CD4-positive, alpha-beta T cell treated with Interleukin-10 for 1 hour (primary cell): Measurements from ENCODE around the gene DIAPH2.
"Not testable (repeated sequence)": the region's sequence is repeated elsewhere in the genome, so short reads cannot be mapped to it uniquely, and the experiment has no call there.

ENCODE experiments used
- DNase-seq: peaks from one replicate; pipeline ENCODE4 v3.0.0-alpha.2; 2020

Gene DIAPH2

GRCh38 chrX:96834137-96834536 is 149.5 kb downstream of the DIAPH2 start:
- no peak for DNase-seq

DNA sequence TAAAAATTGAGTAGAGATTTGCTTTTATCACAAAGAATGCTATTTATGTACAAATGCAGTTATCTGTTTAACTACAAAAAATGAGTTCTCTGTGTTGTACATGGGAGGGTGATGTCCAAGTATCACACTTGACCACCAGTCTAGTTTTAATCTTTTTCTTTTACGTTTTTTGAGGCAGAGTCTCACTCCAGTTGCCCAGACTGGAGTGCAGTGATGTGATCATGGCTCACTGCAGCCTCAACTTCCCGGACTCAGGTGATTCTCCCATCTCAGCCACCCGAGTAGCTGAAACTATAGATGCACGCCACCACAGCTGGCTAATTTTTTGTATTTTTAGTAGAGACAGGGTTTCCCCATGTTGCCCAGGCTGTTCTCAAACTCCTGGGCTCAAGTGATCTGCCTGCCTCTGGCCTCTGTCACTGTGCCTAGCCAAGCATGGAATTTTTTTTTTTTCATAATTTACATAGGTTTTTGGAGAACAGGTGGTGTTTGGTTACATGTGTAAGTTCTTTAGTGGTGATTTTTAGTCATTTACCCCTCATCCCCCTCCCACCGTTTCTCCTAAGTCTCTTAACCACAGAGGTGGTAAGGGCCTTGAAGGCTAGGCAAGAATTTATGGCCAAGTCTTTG is 151.1 kb downstream of the DIAPH2 start:
- DNase-seq = no peak

DNA sequence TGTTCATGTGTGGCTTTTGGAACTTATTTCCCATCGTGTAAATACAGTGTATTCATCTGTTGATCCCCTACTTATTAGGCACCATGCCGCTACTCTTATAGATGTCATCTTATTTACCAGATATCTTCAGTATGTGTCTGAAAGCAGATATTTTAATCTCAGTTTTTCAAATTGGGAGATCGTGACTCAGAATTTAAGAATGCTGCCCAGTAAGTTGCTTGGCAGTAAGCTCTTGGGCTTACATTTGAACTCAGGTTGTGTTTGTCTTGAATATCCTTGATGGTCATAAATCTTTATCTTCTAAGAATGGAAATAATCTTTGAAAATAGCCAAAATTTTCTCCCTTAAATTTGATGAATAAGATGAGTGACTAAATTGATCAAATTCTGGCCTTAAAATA is 153.2 kb downstream of the DIAPH2 start:
- no peak for DNase-seq

DNA sequence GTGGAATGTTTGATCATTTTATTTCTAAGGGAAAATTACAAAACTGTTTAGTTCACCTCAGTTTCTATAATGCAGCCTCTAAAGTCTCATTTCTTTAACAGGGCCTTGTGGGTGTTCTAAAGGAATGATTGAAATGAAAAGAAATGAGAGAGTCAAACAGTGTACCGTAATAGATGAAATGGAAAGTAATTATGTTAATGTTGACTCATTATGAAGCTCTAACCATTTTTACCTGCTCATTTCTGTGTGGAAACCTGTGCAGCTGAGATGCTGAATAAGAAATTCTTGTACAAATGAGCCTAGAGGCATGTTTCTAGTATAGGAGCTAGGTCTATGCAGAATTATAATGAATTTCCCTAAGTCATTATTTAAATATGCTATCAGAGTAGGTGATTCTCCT is 153.9 kb downstream of the DIAPH2 start:
- DNase-seq = no peak

GRCh38 chrX:96841325-96841724 is 156.7 kb downstream of the DIAPH2 start:
- no peak for DNase-seq

DNA sequence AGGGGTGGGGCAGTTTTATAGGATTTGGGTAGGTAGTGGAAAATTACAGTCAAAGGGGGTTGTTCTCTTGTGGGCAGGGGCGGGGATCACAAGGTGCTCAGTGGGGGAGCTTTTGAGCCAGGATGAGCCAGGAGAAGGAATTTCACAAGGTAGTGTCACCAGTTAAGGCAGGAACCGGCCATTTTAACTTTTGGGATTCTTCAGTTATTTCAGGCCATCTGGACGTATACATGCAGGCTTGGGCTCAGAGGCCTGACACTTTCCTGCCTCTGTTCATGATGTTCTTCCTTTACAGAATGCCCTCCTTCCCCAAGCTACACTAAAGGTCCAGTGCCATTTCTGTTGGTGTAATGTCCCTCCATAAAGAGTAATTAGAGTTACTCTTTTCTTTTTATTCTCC is 157.2 kb downstream of the DIAPH2 start:
- not testable (repeated sequence) for DNase-seq

DNA sequence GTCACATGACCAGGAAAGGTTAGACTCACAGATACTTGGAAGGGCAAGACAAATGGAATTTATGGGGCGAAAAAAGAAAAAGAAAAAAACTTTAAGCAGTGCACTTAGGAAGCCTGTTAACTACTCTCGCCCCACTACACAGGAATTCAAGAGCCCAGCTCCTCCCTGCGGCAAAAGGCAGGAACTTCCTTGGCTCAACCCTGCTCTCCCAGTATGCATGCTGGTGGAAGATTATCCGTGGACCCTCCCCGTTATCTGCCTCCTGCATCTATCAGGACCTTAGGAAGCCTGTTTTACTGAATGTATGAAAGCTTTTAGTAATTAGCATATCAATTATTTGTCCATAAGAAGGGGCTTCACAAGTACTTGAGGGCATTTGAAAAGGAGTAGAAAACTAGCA is 158.9 kb downstream of the DIAPH2 start:
- DNase-seq = no peak

DNA sequence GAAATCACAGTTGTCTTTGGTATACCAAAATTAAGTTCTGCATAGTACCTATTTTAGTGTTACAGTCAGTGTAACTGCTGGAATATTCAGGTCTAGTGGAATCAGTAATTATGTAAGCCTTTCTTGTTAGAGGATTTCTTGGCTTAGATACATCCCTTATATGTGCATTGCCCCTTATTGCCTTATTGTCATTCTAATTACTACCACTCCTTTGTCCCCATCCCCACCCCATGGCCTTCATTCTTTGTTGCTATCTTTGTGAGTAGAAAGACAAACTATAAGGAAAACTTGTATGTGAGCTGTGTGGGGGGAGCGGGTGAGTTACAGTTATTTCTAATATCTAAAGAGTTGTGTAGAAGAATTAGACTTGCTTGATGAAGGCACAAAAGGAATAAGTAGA is 162.2 kb downstream of the DIAPH2 start:
- DNase-seq = no peak

GRCh38 chrX:96859422-96859821 is 174.8 kb downstream of the DIAPH2 start:
- DNase-seq = not testable (repeated sequence)

DNA sequence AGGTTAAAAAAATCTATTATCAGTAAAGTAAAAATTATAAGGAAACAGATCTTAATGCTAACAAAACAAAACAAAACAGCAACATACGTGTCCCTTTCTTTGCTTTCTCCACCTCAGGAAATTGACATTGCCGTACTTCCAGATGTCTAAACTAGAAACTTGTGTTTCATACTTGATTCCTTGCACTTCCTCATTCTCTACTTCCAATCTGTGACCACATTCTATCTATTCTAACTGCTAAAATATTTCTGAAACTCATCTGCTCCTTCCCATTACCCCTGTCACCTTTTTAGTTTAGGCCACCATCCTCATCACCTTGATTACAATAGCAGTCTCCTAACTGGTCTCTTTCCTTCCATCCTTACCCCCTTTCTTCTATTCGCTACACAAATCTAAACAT is 176.6 kb downstream of the DIAPH2 start:
- DNase-seq = no peak

GRCh38 chrX:96861661-96862060 is 177.0 kb downstream of the DIAPH2 start:
- DNase-seq = no peak

DNA sequence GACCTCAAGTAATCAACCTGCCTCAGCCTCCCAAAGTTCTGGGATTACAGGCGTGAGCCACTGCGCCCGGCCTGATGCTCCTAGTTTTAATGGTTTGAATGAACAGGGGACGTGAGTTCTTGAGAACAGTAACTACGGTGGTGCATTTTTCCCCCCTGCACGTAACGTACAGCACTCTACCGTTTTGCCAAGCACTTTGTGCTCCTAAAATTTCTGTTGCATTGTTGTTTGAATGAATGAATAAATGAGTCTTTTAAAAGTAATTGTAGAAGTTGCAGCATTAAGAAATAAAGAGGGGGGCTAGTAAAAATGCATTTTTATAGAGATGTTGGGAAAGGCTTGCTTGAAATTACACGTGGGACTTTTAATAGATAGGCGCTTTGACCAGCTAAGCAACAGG is 199.0 kb downstream of the DIAPH2 start, which contains the start of gene RPA4:
RPA4 (plus strand) TSS at position 301 of the 400 bp plus-strand sequence. CDS start 403 bp downstream, outside the sequence.
- DNase-seq = no peak

GRCh38 chrX:96884027-96884426 is 199.4 kb downstream of the DIAPH2 start:
- no peak for DNase-seq

- no peak for DNase-seq
Observed at GRCh38 chrX:96889726-96890125, 205.1 kb downstream of the DIAPH2 start.

DNA sequence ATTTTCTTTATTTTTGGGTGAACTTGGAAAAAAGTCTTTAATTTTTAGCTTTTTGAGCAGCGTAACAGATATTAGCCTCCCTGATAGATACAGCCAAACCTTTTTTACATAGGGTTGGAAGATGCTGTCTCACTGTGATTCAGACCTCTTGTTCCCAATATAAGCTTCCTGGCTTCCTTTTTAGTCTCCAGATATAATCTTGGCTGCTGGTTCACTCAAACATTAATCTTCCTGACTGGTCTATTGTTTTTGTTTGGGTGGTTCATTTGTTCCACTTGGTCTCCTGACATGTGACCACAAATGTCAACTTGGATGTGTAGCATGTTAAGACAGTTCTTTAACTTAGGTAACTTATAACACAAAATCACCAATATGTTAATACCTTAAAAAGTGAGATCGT is 222.1 kb downstream of the DIAPH2 start:
- no peak for DNase-seq

DNA sequence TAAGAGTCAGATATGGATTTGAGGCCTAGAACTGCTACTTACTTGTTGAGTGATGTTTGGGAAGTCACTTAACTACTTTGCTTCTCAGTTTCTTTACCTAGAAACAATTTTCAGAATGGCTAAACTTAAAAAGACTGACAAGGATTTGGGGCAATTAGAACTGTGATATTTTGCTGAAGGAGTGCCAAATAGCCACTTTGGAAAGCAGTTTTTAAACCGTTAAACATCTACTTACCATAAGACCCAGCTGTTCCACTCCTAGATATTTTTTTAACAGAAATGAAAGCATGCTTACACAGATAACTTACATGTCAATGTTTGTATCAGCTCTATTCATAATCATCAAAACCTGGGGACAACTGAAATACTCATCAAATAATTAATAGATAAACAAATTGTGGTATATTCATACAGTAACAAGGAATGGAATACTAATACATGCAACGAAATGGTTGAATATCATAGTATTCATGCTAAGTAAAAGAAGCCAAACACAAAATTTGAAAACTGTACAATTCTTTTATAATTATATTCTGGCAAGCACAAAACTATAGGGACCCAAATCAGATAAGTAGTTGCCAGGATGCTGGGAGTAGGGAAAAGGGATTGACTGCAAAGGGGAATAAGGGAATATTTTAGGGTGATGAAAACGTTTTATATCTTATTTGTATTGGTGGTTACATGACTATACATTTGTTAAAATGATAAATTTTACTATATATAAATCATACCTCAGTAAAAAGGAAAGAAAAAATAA is 223.1 kb downstream of the DIAPH2 start:
- no peak for DNase-seq

- DNase-seq = no peak
Observed at GRCh38 chrX:96909291-96909690, 224.6 kb downstream of the DIAPH2 start.

DNA sequence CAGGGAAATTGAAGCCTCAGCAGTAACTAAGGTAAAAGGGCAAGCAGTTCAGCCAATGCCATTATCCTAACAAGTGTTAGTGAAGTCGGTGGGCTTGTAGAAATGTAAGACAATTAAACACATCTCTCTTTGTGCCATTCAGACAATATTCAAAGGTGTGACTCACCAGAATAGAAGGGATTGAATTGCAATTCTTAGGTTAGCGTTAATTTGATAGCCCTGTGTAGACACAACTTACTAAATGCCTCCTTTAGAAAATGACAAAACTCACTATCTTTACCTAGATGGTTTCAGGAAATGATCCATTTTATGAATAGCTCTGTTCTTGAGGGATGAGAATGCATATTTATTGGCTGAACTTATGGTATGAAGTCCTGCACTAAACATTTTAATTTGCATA is 234.2 kb downstream of the DIAPH2 start:
- no peak for DNase-seq

GRCh38 chrX:96919672-96920071 is 235.0 kb downstream of the DIAPH2 start:
- no peak for DNase-seq

DNA sequence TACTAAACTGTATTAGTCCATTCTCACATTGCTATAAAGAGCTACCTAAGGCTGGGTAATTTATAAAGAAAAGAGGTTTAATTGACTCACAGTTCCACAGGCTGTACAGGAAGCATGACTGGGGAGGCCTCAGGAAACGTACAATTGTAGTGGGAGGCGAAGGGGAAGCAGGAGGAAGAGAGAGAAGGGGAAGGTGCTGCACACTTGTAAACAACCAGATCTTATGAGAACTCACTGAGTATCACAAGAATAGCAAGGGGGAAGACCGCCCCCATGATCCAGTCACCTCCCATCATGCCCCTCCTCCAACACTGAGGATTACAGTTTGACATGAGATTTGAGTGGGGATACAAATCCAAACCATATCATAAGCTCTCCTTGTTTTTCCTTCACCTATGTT is 239.9 kb downstream of the DIAPH2 start:
- no peak for DNase-seq

- DNase-seq = no peak
Observed at GRCh38 chrX:96929036-96929435, 244.4 kb downstream of the DIAPH2 start.

GRCh38 chrX:96957718-96958117 is 273.1 kb downstream of the DIAPH2 start:
- no peak for DNase-seq

- no peak for DNase-seq
Observed at GRCh38 chrX:96971812-96972211, 287.2 kb downstream of the DIAPH2 start.

DNA sequence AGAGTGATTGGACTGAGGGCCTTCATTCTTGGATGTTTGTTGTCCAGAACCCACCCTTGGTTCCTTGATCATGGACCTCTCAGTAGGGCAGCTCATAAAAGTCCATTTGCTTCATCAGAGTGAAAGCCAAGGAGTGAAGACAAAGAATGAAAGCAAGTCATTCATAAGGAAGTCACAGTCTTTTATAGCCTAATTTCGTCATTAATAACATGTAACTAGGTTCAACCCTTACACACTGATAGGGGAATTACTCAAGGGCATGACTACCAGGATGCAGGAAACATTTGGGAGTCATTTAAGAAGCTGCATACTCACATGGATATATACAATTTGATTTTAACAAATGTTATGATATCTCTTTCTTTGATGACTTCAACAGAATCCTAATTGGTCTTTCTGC is 294.3 kb downstream of the DIAPH2 start:
- no peak for DNase-seq

DNA sequence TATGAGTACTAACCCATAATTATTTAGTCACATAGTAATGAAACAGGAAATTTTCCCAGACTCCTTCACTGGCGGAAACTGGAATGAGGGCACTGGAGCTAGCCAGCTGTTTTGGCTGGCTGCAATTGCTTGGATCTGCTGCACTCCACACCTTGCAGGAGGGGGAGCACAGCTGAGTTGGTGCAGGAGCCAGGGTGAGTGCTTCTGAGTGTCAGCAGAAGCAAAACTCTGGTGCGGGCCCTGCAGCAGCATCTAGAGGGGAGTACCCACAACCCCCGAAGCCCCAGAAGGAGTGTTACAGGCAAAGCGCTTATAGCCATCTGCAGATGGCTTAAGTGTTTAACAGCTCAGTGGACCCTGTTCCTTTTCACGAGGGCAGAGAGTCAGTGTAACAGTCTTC is 295.1 kb downstream of the DIAPH2 start:
- no peak for DNase-seq
